BLaER1 treated with 17β-estradiol and CSF1 and Interleukin-3, amounts not matched to agents 10 nM and 100 nM (cell line): ENCODE measurements around the gene FHIT.
"Not testable (repeated sequence)": the region's sequence is repeated elsewhere in the genome, so short reads cannot be mapped to it uniquely, and the experiment has no call there.

Source experiments
- H3K27ac ChIP-seq, 11 experiments: shearing (Covaris generic); formaldehyde crosslinking; 2 replicates each; pipeline ENCODE4 v1.8.1; 2022
- H3K27me3 ChIP-seq, 11 experiments: shearing (Covaris generic); formaldehyde crosslinking; 2 replicates each; pipeline ENCODE4 v1.8.1; 2022
- H3K36me3 ChIP-seq, 11 experiments: shearing (Covaris generic); formaldehyde crosslinking; 2 replicates each; pipeline ENCODE4 v1.8.1; 2022
- H3K4me1 ChIP-seq, 10 experiments: shearing (Covaris generic); formaldehyde crosslinking; 2 replicates each; pipeline ENCODE4 v1.8.1; 2022
- H3K4me2 ChIP-seq, 11 experiments: shearing (Covaris generic); formaldehyde crosslinking; 2 replicates each; pipeline ENCODE4 v1.8.1; 2022
- H3K4me3 ChIP-seq, 10 experiments: shearing (Covaris generic); formaldehyde crosslinking; 2 replicates each; pipeline ENCODE4 v1.8.1; 2022
- H3K9ac ChIP-seq, 11 experiments: shearing (Covaris generic); formaldehyde crosslinking; 2 replicates each; pipeline ENCODE4 v1.8.1; 2022
- H3K9me3 ChIP-seq, 11 experiments: shearing (Covaris generic); formaldehyde crosslinking; replicated peaks in 1 of 11; 2 replicates each; pipeline ENCODE4 v1.8.1; 2022
- H4K20me1 ChIP-seq, 11 experiments: shearing (Covaris generic); formaldehyde crosslinking; 2 replicates each; pipeline ENCODE4 v1.8.1; 2022
- Cebpa-rat ChIP-seq, 11 experiments: shearing (Covaris generic); IDR thresholded peaks; 2 replicates each; pipeline ENCODE4 v1.8.1; 2022

Gene FHIT

DNA sequence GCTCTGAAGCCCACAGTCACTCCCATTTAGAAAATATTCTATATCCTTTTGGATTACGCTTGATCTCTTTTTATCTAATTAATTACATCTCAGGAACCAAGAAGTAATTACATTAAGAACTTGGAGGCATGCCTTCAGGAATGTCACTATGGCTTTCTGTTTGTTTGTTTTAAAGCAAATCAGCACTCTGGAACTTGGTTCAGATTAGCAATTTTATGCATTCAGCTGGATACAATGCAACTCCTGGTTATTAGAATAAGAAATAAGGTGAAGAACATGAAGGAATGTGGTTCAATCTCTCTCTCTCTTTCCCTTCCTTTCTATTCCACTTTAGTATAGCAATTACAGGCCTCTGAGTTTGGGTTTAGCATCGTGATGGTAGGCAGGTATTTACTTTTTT, 235.8 kb downstream of the FHIT start:
- H4K20me1 ChIP-seq: no peaks in the 10 kb centered on the region
- no peak overlapping the region for H3K9ac ChIP-seq
- TF ChIP-seq Cebpa-rat (IDR thresholded peaks at IDR 0.05): no peak
- no peaks in the 10 kb centered on the region for H3K36me3 ChIP-seq
- H3K4me2 ChIP-seq: no peak overlapping the region
- no peaks in the 10 kb centered on the region for H3K27me3 ChIP-seq
- no peak overlapping the region for H3K27ac ChIP-seq
- H3K4me1 ChIP-seq: no peaks in the 10 kb centered on the region
- H3K4me3 ChIP-seq: no peak overlapping the region
- peaks cover 0 to 8% (median 3%) of the 10 kb centered on the region in 11 experiments; a peak in 8 of 22 replicates for H3K9me3 ChIP-seq

DNA sequence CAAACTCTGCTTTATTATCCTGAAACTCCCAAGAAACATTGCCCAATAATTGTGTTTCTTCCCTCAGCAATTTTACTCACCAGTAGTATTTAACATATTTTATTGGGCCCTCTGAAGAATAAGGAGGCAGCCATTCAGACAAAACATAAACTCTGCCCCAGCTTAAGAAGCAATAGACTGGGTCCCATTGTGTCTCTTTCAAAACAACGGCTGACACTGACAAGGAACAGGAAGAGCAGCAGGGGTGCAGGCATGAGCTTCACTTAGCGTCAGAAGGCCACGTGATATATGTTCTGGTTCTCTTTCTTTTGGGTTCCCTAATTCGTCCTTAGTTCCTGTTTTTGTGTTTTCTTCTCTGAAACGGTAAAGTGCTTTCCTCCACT, 242.3 kb downstream of the FHIT start:
- Histone ChIP-seq H3K27me3 (no peaks in the 10 kb centered on the region), H3K36me3 (no peaks in the 10 kb centered on the region), H3K9me3 (no peaks in the 10 kb centered on the region), H3K27ac (peak overlapping the region in 2 of 11 experiments; percentile 20 to 49; a peak in 3 of 22 replicates), H3K4me2 (peak overlapping the region in 3 of 11 experiments; percentile 6 to 56 (median 51); a peak in 4 of 22 replicates), H3K4me1 (peaks cover 0 to 17% (median 0%) of the 10 kb centered on the region in 10 experiments; a peak in 5 of 20 replicates), H3K9ac (no peak overlapping the region), H4K20me1 (no peaks in the 10 kb centered on the region), H3K4me3 (no peak overlapping the region)
- TF ChIP-seq Cebpa-rat (IDR thresholded peaks at IDR 0.05): no peak

DNA sequence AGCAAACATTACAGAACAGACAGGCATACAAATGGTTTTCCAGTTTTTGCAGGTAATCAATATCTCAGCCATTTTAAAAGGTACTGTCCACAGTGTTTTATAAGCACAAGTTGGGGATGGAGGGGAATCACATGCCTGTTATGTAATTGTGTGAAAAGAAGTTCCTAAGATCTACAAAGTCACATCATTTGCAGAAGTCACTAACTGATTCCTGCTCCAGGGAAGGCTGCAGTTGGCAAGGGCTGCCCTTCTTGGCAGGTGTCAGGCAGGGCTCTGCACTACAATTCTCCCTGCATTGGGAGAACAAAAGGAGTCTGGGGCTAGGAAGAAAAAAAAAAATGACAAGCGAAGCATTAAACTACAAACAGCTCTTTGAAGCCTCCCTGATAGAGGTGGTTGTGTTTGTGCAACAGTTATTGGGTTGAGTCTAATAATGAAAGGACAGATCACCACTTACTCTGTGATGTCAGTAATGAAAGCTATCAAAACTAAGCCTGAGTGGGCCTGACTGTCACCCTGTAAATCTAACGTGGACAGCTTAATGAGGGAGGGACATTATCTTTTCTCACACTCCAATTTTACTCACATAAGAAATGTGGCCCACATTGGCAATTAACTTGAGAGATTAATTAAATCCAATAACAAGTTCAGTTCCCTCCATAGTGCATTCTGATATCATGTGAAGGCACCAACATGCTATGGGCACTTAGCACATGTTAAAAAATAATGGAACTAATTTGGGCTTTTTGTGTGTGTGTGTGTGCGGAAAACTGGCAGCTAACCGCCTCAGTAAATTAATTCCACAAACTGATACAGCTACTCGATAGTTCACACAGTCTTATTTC, 242.9 kb downstream of the FHIT start:
- H3K4me2 ChIP-seq: peak overlapping the region in 3 of 11 experiments; percentile 6 to 56 (median 51); a peak in 4 of 22 replicates
- no peak overlapping the region for H3K9ac ChIP-seq
- H3K9me3 ChIP-seq: no peaks in the 10 kb centered on the region
- H3K27me3 ChIP-seq: no peaks in the 10 kb centered on the region
- no peaks in the 10 kb centered on the region for H4K20me1 ChIP-seq
- TF ChIP-seq Cebpa-rat (IDR thresholded peaks at IDR 0.05): no peak
- H3K4me1 ChIP-seq: peaks cover 0 to 17% (median 0%) of the 10 kb centered on the region in 10 experiments; a peak in 5 of 20 replicates
- peak overlapping the region in 2 of 11 experiments; percentile 20 to 49; a peak in 3 of 22 replicates for H3K27ac ChIP-seq
- no peak overlapping the region for H3K4me3 ChIP-seq
- H3K36me3 ChIP-seq: no peaks in the 10 kb centered on the region

DNA sequence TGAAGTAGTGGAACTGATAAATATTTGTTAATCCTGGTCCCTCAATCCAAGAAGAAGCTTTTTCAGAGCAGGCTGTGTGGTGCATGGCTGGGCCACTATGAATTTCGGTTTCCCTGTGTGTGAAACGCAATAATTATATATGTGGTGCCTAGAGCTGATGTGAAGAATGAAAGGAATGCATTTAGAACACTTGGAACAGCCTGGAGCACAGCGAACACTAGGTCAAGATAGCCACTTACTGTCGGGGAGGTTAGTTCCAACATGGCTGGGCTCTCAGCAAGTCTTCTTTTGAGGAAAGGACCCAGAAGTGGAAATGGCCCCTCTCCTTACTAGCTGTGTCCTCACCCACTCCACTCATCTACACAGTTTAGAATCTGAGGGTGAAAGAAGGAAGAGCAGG, 245.7 kb downstream of the FHIT start:
- H4K20me1 ChIP-seq: no peaks in the 10 kb centered on the region
- TF ChIP-seq Cebpa-rat (IDR thresholded peaks at IDR 0.05): no peak
- H3K4me2 ChIP-seq: no peak overlapping the region
- no peaks in the 10 kb centered on the region for H3K27me3 ChIP-seq
- H3K4me1 ChIP-seq: peaks cover 0 to 17% (median 0%) of the 10 kb centered on the region in 10 experiments; a peak in 5 of 20 replicates
- no peaks in the 10 kb centered on the region for H3K9me3 ChIP-seq
- H3K27ac ChIP-seq: no peak overlapping the region
- no peak overlapping the region for H3K9ac ChIP-seq
- H3K36me3 ChIP-seq: no peaks in the 10 kb centered on the region
- H3K4me3 ChIP-seq: no peak overlapping the region

DNA sequence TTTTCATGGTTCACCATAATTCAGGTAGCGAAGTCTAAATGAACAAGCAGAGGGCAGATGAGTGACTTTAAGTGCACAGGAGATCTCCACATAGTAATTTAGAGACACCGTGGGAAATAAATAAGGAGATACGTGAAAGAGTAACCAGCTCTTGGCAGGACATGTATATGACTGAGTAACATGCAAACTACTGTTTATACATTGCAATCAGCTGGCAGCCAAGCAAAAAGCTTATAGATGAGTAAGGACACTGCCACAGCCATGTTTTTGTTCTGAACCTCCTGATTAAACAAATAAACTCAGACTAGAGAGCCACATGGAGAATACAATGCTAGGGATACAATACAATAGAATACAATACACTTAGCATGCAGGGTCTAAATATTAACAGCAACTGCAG, 252.4 kb downstream of the FHIT start:
- no peaks in the 10 kb centered on the region for H4K20me1 ChIP-seq
- no peak overlapping the region for H3K27ac ChIP-seq
- no peak overlapping the region for H3K4me2 ChIP-seq
- TF ChIP-seq Cebpa-rat (IDR thresholded peaks at IDR 0.05): no peak
- H3K9ac ChIP-seq: no peak overlapping the region
- H3K4me3 ChIP-seq: no peak overlapping the region
- H3K9me3 ChIP-seq: no peaks in the 10 kb centered on the region
- no peaks in the 10 kb centered on the region for H3K36me3 ChIP-seq
- no peaks in the 10 kb centered on the region for H3K27me3 ChIP-seq
- H3K4me1 ChIP-seq: no peaks in the 10 kb centered on the region

DNA sequence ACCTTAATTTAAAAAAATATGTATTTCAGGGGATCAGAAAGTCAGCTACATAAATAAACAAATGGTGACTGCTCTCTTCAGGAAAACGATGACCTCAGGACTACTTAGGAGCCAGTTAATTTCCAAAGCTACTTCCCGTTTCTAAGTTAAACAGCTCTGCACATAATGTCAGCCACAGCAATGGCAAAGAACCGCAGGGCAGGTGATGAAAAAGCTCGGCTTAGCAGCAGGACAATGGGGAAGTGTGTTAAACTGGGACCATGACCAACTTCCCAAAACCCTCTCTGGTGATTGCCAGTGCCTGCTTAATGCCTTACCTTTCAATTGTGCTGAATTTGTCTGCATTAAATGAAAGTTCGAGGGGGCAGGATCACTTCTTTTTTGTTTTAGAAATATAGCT, 258.9 kb downstream of the FHIT start:
- Histone ChIP-seq H3K4me2 (no peak overlapping the region), H3K36me3 (no peaks in the 10 kb centered on the region), H3K9me3 (no peaks in the 10 kb centered on the region; a peak in 1 of 22 replicates), H3K27ac (no peak overlapping the region), H3K4me3 (no peak overlapping the region), H4K20me1 (no peaks in the 10 kb centered on the region), H3K9ac (no peak overlapping the region), H3K4me1 (peaks cover 0 to 8% (median 0%) of the 10 kb centered on the region in 10 experiments; a peak in 2 of 20 replicates), H3K27me3 (no peaks in the 10 kb centered on the region)
- TF ChIP-seq Cebpa-rat (IDR thresholded peaks at IDR 0.05): no peak

DNA sequence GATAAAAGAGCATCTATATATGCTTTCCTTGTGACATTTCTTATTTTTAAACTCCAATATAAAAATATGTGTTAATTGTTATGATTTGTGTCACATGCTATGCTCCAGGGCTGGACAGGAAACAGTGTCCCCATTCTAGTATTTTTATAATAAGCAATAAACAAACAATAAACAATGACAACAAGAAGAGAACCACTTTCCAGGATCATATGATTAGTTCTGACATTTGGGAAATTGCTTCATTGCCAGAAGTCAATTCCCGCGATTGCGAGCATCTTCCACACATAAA, 260.9 kb downstream of the FHIT start:
- no peak overlapping the region for H3K4me3 ChIP-seq
- no peak overlapping the region for H3K9ac ChIP-seq
- TF ChIP-seq Cebpa-rat (IDR thresholded peaks at IDR 0.05): no peak
- no peaks in the 10 kb centered on the region for H3K27me3 ChIP-seq
- no peaks in the 10 kb centered on the region for H3K36me3 ChIP-seq
- no peak overlapping the region for H3K27ac ChIP-seq
- H3K4me1 ChIP-seq: peaks cover 0 to 8% (median 0%) of the 10 kb centered on the region in 10 experiments; a peak in 2 of 20 replicates
- no peaks in the 10 kb centered on the region for H4K20me1 ChIP-seq
- H3K4me2 ChIP-seq: no peak overlapping the region
- peaks cover 0 to 16% (median 5%) of the 10 kb centered on the region in 11 experiments; a peak in 9 of 22 replicates for H3K9me3 ChIP-seq

DNA sequence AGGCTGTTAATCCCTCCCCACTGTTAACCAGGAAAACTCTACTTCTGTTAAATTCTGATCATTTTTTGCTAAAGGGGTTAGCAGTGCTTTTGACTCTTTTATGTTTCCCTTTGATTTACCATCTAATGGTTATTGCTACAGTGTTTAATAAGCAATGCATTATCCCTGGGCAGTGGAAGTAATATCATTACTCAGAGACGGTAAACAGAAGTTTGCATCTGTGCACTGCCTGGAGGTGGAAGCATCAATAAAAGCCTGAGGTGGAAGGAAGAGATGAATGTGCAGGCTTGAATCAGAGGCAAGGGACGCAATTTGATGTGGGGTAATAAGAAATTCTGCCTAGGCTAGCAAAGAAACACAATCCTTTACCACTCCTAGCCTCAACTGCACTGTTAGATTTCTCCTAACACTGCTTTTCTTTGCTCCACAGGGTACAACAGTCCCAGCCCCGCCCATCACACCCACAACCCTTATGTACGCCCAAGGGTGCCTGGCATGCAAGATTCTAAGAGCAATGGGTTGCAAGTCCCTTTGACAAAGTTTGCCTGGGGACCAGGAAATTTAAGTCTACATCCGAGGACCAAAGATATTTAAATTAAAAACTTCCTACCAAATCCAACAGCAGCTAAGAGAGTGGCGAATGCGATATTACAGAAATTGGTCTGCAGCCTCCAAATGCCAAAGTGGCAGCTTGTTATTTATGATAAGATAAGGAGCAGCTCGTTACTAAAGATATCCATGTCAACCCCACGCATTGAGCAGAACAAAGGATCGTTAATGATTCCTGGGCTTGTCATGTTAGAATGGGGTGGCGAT, 261.4 kb downstream of the FHIT start:
- TF ChIP-seq Cebpa-rat (IDR thresholded peaks at IDR 0.05): no peak
- H3K27ac ChIP-seq: no peak overlapping the region
- H3K4me1 ChIP-seq: peaks cover 0 to 8% (median 0%) of the 10 kb centered on the region in 10 experiments; a peak in 2 of 20 replicates
- no peak overlapping the region for H3K4me3 ChIP-seq
- H3K4me2 ChIP-seq: no peak overlapping the region
- no peaks in the 10 kb centered on the region for H4K20me1 ChIP-seq
- H3K9me3 ChIP-seq: peaks cover 0 to 20% (median 5%) of the 10 kb centered on the region in 11 experiments; a peak in 9 of 22 replicates
- no peaks in the 10 kb centered on the region for H3K36me3 ChIP-seq
- H3K9ac ChIP-seq: no peak overlapping the region
- H3K27me3 ChIP-seq: no peaks in the 10 kb centered on the region

DNA sequence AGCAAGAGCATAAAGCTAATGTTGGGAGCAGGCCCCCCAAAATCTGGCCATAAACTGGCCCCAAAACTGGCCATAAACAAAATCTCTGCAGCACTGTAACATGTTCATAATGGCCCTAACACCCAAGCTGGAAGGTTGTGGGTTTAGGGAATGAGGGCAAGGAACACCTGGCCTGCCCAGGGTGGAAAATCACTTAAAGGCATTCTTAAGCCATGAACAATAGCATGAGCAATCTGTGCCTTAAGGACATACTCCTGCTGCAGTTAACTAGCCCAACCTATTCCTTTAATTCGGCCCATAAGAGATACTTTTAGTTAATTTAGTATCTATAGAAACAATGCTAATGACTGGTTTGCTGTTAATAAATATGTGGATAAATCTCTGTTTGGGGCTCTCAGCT, 264.1 kb downstream of the FHIT start:
- not testable (repeated sequence) for H3K4me1 ChIP-seq, H3K4me3 ChIP-seq, H4K20me1 ChIP-seq, H3K27me3 ChIP-seq, H3K9ac ChIP-seq, H3K4me2 ChIP-seq, H3K36me3 ChIP-seq, H3K27ac ChIP-seq
- H3K9me3 ChIP-seq: peaks cover 0 to 20% (median 6%) of the 10 kb centered on the region in 11 experiments; a peak in 9 of 22 replicates
